CD4-positive, alpha-beta T cell treated with Interleukin-4 for 1 hour (primary cell): ENCODE results near the gene PEMT.

Experiments
- DNase-seq, 2 donors: peaks; one replicate each; pipeline ENCODE4 v3.0.0-alpha.2; 2020 to 2022

Gene PEMT

GRCh38 chr17:17528696-17529652 lies 62.5 kb downstream of the PEMT start:
- no peak for DNase-seq

DNA sequence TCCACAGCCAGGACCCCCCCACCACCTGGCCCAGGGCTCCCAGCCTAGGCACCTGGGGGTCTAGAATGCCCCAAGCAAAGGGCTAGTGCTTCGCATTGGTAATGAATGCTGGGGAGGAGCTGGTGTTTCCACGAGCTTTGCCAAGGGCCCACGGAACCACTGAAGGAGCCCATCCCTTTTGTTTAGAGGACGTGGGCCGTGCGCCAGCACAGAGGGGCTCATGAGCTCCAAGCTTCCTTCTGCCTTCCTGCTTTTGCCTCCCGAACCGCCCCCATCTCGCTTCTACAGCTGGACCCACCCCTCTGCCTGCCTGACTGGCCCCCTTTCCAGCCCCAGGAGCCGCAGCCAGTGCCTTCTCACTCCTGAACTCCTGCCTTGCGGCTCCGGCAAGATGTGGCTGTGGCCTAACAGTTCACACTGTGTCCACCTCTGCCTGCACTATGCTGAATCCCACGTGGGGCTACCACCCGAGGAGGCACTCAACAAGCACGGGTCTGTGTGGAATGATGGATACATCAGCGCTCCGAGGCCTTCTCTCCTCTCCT lies 63.5 kb downstream of the PEMT start:
- DNase-seq, result no peak

DNA sequence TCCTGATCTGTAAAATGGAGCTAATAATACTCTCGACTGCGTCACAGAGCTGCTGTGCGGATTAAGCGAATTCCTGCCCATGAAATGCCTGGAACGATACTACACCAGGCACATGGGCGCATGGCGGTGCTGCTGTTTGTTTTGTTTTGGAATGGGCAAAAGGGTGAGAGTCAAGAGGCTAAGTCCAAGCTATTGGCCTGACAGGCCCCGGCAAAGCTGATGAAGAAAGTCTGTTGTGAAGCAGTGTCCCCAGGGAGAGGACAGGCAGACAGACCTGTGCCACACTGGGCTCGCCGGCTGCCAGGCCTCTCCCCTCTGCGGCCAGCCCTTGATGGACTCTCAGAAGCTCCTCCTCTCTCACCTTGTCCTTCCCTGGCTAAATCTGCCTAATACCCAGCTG lies 64.0 kb downstream of the PEMT start:
- DNase-seq, result no peak

DNA sequence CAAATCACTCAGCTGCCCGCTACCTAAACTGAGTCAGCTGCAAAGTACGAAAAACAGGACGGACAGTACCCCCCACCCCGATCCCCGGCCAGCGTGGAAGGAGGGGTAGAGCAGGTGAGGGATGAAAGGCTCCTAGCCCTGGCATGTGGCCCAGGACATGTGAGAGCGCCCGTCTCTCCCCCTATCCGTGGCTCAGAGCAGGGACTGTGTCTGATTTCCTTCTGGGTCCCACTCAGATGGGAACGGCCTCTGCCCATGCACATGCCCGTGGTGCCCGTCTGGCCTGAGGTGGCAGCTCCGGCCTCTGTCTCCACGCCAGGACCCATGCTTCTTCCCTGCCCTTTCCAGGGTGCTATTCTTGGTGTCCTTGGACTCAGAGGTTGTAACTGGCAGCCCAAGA lies 65.1 kb downstream of the PEMT start:
- DNase-seq, result no peak

GRCh38 chr17:17525956-17526355 lies 65.6 kb downstream of the PEMT start:
- no peak for DNase-seq

- no peak for DNase-seq
Observed at GRCh38 chr17:17525311-17525710, 66.2 kb downstream of the PEMT start.

DNA sequence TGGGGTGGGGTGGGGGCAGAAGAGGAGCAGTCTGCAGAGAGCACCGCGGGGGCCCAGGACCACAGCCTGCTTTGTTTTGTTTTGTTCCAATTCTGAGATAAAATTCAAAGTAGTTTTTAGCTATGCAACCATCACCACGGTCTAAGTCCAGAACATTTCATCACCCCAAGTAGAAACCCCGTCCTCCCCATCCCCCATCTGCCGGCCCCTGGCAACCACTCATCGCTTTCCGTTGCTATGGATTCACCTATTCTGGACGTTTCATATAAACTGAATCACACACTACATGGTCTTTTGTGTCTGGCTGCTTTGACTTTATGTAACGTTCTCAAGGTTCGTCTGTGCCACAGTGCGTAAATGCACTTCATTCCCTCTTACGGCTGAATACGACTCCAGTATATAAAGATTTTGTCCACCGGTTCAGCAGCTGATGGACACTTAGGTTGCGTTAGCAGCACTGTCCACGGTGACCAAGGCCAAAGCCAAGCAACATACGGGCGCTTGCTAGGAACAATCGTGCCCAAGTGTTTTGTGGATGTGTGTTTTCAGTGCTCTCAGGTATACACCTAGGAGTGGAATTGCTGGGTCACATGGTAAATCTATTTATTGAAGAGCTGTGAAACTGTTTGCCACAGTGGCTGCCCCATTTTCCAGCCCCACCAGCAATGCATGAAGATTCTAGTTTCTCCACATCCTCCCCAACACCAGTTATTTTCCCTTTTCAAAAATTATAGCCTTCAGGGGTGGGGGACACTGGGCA lies 67.6 kb downstream of the PEMT start:
- no peak for DNase-seq

- no peak for DNase-seq
Observed at GRCh38 chr17:17523001-17523730, 68.3 kb downstream of the PEMT start.

DNA sequence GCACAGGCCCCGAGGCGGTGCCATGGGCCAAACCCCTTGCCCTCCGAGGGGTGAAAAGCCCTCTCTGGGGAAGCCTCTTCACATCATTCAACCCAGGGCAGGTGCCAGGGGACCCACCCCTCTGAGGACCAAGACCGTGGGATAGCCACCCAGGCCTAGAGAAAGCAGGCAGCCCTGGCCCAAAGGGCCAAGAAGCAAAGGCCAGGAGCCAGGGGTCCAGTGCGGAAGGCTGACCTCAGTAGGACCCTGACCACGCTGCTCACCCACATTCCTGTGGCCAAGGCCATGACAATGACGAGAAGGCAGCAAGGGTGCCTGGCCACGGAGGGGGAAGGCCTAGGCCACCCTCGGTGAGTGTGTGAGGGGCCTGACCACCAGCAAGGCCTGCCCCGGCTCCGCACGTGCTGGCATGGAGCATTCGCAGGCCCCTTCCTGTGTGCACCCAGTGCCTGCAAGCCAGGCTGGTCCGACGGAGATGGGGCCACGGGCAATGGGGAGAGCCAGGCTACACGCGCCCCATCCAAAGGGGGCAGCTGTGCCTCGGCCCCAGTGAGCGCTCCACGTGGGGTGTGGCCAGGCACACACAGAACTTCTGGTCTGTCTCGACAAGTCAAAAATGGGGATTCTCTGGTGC lies 70.8 kb downstream of the PEMT start:
- DNase-seq, result no peak

DNA sequence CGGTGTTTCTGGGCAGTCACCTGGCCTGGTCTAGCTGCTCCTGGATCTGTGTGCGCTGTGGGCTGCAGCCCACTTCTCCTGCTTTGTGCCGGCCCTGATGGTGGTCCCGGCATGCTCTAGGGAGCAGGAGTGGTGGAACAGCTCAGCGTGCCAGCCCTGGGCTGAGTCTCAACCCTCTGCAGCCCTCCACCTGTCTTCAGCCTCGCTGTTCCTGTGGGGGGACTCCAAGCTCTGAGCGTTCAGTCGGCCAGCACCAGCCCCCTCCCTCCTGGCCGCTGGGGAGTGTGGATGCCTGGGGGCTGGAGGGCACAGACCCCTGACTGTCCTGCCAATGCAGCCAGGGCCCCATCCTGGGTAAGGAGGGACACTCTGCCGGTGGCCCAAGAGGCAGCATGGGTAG lies 71.6 kb downstream of the PEMT start:
- no peak for DNase-seq

- no peak for DNase-seq
Observed at GRCh38 chr17:17518951-17519350, 72.6 kb downstream of the PEMT start.

DNA sequence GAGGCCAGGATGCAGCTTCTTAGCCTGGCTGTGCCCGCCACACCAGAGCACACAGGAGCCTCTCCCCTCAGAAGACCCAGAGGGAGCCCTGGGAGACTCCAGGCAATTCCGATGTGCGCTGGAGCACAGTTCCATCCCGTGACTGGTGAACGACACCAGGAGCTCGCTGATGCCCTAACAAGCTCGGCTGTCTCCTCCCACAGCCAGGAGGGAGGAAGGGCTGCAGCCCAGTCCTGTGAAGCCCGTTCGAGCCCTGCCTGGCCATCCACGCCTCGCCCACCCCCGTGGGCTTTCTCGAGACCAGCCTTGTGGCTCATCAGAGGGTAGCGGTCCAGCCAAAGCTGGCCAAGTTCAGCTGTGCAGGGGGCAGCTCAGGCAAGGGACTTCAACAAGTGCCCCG lies 73.5 kb downstream of the PEMT start:
- DNase-seq, result no peak

DNA sequence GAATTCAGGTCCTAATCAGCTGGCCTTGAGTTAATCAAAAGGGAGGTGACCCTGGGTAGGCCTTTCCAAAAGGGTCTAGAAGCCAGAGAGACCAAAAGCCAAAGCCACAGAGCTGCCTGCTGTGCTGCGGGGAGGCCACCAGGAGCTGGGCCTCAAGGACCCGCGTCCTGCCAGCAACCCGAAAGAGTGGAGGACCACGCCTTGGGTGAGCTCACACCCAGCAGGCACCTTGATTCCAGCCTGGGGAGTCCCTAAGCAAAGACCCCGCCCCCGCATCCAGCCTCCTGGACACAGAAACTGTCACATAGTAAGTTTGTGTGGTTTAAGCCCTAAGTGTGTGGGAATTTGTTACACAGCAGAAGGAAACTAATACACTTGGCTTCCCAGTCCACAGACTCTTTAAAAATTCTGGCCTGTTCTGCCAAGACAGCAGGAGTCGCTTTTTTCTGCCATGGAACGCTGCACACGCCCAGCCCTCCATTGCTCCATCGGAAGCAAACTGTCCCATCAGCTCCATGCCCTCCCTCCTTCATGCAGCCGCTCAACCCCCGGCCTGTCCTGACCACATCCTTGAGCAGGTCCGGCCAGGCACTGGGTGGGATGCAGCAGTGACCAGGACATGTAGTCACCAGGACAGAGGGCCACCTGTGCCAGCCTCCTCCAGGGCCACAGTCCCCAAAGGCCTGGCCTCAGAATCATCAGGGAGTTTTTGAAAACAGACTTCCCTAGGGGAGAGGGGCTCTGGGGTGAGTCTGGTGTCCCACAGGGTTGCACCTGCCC lies 74.4 kb downstream of the PEMT start:
- DNase-seq, result no peak

GRCh38 chr17:17515934-17516930 lies 75.3 kb downstream of the PEMT start:
- DNase-seq, result no peak

- no peak for DNase-seq
Observed at GRCh38 chr17:17514993-17515933, 76.2 kb downstream of the PEMT start.

- no peak for DNase-seq
Observed at GRCh38 chr17:17514361-17514992, 77.0 kb downstream of the PEMT start.

DNA sequence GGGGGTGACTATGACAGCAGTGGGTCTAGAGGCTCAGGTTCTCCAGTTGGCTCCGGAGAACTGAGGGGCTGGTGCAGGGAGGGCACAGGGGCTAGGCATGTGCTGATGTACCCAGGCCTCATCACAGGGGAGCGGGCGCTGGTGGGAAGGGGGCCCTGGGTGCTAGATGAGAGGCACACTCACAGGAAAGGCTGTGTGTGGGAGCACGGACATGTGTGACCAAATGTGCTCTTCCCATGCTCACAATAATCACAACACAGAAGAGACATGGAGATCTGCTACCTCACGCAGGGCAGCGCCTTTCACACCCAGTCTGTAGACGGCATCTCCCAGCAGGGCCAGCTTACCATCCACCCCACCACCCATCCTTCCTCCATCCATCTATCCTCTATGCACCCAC lies 77.9 kb downstream of the PEMT start:
- no peak for DNase-seq

DNA sequence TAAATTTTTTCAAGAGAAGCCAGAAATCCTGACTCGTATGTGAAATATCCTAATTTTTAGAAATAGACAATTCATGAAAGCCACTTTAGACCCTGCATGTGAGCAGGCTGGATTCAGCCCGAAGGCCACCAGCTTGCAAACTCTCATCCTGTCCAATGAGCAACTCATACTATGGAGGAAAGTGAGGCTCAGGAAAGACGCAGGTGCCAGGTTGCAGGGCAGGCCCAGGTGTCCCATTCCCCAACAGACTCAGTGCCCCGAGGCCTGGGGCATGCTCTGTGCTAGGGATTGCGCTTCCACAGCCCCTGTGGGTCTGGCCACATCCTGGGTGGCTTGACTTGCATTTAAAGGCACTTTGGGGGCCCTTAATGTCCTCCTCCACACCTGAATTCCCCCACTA lies 78.6 kb downstream of the PEMT start:
- DNase-seq, result no peak
